Amniotic stem cell (primary cell): ENCODE results near the gene TMEM184B.

Experiments
- DNase-seq: peaks from one replicate; lab custom pipeline; 2025; lab: John Stamatoyannopoulos, UW

TMEM184B gene

GRCh38 chr22:38276166-38276565 lies 3.4 kb upstream of the TMEM184B start:
- DNase-seq, result no peak

- DNase-seq, result no peak
These were observed 471 bp upstream of the TMEM184B start for GRCh38 chr22:38273135-38273826.

DNA sequence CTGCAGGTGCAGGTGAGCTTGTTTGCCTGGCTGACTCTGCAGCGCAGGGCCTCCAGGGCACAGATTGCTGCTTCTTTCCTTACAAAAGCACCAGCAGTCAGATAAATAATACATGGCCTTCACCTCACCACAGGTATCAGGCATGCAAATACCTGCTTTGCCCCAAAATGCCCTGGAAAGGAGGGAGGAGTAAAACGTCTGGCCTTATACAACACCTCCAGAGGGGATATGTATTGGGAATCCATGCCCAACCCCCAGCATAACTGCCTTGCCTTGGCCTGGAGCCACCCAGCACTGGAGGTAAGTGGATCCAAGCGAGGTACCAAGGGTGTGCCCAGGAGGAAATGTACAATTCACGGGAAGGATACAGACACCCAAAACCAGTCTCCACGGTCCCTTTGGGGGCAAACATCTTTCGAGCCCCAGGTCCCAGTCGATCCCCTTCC lies 860 bp downstream of the TMEM184B start:
- DNase-seq, result no peak

DNA sequence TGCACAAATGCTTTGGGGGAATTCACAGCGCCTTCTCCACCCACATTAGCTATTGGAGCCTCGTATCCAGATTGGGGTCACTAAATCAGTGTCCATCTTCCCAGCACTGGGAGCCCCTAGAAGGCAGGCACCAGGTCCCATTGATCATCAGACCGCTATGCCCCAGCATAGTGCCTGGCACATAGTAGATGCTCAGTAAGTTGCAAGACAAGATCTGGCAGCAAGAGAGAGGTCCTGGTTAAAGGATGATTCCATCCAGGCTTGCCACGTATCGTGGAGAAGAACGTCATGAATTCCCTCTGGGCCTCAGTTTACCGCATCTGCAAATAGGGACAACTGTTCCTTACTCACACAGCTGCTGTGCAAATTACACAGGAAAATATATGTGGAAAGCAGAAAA lies 1.7 kb downstream of the TMEM184B start:
- DNase-seq, result no peak

DNA sequence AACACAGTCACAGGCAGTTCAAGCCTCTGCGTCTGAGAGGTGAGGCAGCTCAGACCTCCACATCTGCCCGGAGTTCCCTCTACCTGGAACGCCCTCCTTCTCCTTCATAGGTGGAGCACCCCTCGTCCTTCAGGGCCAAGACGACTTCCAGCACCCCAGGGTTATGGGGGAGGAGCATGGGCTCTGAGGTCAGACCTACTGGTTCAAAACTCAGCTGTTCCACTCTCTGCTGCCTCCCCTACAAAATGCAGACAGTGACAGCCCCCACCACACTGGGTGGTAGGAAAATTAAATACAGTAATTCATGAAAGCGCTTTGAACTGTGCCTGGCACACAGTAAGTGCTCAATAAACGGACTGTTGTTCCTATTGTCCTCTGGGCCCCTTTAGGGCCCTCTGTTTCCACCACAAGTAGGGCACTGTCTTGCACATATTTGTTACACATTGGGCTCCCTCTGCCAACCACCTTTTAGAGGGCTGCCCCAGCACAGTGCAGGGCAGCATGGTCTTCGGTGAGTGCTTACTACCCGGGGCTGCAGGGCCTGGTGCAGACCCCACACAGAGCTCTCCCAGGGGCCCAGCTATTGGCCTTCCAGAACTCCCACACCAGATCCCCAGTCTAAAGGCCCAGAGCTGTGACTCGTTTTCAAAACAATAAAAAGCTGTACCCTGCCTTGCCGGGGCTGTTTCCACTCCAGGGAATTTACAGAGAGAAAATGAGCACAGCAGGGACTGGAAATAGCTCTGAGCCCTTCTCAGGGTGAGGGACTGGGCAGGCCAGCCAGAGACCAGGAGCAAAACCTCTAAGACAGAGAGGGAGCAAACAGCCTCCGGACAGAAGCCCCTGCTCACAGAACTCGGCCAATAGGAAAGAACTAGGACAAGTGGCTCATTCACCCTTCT lies 2.5 kb downstream of the TMEM184B start:
- no peak for DNase-seq

DNA sequence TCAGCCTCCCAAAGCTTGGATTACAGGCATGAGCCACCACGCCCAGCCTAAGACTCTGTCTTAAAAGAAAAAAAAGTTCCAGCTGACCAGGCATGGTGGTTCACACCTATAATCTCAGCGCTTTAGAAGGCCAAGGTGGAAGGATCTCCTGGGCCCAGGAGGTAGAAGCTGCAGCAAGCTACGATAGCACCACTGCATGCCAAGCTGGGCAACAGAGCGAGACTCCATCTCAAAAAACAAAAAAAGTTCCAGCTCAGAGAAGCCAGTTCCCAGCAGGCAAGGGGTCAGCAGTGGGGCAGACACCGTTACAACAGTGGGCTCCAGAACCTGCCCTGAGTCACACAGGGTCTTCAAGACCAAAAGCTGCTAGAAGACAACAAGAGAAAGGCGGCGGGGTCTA lies 3.3 kb downstream of the TMEM184B start:
- DNase-seq, result no peak

DNA sequence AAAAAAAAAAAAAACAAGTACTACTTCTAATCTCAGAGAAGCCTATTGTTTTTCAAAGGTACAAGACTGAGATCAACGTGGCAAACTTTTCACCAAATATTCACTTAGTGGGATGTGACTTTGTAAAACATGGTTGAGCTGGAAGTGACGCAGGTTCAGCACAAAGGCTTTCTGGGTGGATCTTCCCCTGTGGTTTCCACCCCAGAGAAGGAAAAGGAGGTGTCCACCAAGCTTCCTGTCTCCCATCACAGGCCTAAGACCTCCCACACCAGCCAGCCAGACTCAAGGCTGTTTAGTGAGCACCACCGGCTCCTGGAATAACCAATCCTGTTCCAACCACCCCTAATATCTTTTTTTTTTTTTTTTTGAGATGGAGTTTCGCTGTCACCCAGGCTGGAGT lies 5.7 kb downstream of the TMEM184B start:
- no peak for DNase-seq

- DNase-seq, result no peak
These were observed 6.7 kb downstream of the TMEM184B start for GRCh38 chr22:38266120-38266519.

DNA sequence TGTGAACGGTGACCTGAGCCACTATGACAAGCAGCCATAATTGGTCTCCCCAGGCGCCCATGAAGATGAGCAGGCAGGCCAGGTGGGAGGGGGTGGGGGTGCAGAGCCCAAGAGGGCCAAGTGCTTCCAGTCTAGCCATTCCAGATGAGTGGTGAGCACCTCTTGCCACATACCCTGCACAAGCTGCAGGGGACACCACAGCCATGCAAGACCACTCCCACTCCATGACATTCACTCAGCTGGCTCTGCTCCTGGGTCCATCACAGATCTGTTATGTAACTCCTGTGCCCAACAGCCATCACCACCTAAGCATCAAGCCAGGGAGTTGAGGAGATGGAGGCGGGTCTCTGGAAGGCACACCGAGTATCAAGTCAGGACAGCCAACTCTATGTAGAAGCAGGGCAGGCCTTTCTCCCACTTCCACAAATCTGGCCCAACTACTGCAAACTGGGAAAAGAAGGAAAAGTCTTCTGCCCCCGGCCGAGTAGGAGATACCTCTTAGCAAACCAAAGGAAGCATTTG lies 8.4 kb downstream of the TMEM184B start:
- DNase-seq, result no peak

- DNase-seq, result no peak
These were observed 10.6 kb downstream of the TMEM184B start for GRCh38 chr22:38262051-38262795.

GRCh38 chr22:38260761-38261681 lies 11.8 kb downstream of the TMEM184B start:
- no peak for DNase-seq

DNA sequence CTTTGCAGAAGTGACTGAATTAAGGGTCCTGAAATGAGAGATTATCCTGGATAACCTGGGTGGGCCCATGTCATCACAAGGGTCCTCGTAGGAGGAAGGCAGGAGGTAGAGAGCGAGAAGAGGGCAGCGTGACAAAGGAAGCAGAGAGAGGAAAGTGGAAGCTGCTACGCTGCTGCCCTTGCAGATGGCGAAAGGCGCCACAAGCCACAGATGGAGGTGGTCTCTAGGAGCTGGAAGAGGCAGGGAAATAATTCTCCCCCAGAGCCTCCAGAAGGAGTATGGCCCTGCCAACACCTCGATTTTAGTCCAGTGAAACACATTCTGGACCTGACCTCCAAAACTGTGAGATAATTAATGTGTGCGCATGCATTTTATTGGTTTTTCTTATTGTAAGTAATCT lies 13.4 kb downstream of the TMEM184B start:
- DNase-seq, result no peak

GRCh38 chr22:38258895-38259294 lies 13.9 kb downstream of the TMEM184B start:
- DNase-seq, result no peak

GRCh38 chr22:38257650-38258250 lies 15.1 kb downstream of the TMEM184B start:
- DNase-seq, result no peak

DNA sequence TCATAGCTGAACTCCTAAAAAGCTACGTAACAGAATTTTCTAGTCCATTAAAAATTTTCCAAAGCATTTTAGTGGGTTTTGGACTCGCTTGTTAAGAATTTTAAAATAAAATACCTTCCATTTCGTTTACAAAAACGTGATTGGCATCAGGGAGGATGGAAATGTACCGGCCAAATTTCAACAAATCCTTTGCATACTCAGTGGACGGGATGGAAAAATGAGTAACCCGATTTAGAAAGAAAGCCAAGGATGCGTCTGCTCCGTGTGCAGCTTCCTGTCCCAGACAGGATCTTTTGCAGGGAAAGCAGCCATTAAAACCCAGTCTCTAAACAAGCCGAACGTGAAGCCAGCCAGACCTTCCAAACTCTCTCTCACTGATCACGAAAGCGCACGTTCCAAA lies 15.6 kb downstream of the TMEM184B start:
- peak; percentile 57 for DNase-seq

- DNase-seq, result no peak
These were observed 17.1 kb downstream of the TMEM184B start for GRCh38 chr22:38255697-38256096.

DNA sequence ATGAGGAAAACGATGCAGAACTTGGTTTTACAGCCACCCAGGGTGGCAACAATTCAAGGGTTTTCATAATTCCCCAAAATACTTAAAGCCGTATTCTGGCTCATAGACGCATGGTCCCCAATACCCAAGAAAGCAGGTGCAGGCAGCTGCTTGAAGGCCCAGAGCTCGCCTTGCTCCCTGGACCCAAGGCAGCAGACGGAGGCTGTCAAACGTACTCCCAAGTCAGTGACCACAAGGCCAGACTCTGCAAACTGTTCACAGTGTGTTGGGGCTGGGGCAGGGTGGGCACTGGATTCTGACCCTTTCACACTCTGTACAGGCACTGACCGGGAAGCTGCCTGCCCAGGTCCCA lies 21.5 kb downstream of the TMEM184B start:
- no peak for DNase-seq

- no peak for DNase-seq
These were observed 22.0 kb downstream of the TMEM184B start for GRCh38 chr22:38250643-38251340.

DNA sequence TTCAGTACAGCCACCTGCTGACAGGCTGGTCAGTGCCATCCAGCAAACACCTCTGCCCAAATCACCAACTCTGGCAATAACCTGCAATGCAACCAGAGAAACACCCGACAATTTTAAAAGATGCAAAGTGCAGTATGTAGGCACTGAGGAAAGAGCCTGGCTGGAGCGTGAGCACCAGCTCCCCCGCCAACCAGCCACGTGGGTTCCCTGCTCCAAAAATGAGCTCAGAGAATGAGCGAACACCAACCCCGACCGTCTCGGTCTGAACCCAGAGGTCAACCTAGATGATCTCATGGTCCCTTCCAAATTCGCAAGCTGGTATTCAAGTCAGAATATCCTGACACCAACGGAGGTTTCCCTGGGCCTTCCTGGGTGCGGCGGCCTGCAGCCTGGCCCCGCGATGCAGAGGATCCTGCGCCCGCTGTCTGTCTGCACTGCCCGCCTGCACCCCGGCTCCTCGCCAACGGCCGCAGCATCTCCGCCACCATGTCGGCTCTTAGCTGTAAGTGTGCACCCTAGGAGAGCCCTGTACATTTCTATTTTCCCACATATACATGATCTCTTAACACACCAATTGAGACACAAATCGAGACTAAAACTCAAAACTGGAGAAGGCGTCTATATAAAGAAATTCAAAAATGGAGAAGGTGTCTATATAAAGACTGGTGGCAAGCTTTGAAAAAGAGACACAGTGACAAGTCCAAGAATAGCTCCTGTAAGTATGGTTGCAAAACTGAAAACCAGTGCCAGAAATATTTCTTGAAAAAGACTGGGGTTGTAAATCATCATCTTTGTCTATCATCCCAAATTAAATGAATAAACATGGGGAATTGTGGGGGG lies 22.8 kb downstream of the TMEM184B start:
- DNase-seq, result no peak
